T-helper 1 cell (primary cell): ENCODE measurements around the gene FLT3LG.
"Not testable (repeated sequence)": the region's sequence is repeated elsewhere in the genome, so short reads cannot be mapped to it uniquely, and the experiment has no call there.

Experiments used
- DNase-seq, 5 donors: peaks; one replicate each; pipeline ENCODE4 v3.0.0-alpha.2; 2012 to 2020

Gene FLT3LG

DNA sequence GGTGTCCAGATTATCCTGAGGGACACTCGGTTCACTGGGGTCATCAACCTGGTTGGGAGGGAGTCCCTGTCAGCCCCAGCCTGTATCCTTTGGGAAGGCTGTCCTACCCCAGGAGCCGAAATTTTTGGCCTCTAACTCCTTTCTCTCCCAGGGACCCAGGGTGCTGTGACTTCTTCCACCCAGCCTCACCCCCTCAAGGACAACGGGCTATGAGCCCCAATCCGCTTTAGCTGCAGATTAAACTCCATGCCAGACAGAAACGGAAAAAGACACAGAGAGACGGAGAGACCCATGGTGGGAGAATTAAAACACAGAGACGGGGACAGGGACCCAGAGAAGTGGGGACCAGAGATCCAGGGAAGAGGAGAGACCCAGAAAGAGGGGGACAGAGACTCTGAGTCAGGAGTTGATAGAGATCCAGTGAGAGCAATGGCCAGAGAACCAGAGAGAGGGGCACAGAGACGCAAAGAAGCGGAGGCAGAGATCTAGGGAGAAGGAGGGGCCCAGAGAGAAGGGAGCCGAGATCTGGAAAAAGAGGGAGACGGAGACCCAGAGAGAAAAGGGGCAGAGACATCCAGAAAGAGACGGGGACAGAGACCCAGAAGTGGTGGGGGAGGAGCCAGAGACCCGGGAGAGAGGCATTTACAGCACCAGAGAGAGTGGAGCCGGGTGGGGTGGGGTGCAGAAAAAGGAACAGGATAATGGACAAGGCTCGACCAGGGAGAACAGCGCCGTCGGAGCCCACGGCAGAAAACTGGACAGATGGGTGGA is 33.4 kb upstream of the FLT3LG start:
- no peak for DNase-seq

DNA sequence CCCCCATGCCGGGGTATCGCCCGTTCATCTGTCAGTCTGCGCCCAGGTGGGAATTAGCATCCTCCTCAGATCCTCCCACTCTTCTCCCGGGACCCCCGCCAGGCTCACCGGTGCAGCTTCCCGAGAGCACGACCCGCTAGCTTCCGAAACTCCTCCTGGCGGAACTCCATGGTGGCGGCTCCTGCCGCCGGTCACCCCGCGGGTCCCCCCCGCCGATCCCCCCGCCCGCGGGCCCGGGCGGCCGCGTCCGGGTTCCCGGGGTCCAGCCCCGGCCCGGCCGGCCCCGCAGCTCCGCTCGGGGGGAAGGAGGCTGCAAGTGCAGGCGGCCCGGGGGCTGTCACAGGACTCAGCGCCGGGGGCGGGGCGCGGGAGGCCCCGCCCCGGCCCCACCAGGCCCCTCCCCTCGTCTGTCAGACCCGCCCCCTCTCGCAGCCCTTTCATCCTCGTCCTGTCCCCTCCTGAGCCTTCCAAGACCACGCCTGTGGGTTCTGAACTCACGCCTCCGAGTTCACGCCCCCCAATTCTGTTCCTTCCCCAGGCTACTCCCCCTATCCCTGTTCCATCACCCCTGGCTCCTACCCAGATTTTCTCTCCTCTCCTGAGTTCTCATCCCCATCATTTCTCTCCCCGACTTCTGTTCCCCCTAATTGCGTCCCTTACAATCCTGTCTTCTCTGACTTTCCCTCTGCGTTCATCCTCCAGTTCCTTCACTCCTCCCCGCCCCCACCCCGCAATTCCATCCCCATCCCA is 32.6 kb upstream of the FLT3LG start, which contains the start of gene SLC17A7:
SLC17A7 (minus strand) TSS at position 318 of the 750 bp plus-strand sequence; CDS start at position 170, 148 bp downstream.
- peak in 4 of 5 donors; percentile 29 to 49 (median 38) for DNase-seq

DNA sequence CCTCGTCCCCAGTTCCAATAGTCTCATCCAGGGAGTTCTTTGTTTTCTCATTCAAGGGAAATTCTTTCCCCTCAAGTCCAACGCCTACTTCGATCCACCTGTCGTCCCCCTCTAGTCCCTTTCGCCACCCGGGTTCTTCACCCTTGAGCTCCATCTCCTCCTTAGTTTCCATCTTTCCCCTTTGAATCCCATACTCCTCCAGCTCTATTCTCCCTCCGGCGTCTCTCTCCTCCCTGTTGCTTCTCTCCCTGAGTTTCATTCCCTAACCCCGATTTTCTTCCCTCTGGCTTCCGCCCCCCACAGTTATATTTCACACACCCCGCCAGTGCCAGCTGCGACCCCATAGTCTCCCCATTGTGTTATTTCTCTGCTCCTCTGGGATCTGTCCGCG is 32.1 kb upstream of the FLT3LG start:
- no peak for DNase-seq

DNA sequence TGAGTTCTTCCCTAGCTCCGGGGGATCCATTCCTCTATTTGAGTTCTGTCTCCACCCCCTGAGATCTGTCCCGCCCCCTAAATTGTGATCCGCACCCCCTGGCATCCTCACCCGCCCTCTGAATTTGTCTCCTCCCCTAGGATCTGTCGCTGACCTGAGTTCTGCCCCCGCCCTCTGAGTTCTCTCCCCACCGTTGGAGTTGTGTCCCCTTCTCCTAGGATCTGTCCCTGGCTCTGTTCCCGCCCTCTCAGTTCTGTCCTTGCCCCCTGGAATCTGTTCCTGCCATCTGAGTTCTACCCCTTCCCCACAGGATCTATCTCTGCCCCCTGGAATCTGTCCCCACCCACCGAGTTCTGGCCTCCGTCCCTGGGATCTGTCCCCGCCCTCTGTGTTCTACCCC is 31.7 kb upstream of the FLT3LG start:
- no peak for DNase-seq

DNA sequence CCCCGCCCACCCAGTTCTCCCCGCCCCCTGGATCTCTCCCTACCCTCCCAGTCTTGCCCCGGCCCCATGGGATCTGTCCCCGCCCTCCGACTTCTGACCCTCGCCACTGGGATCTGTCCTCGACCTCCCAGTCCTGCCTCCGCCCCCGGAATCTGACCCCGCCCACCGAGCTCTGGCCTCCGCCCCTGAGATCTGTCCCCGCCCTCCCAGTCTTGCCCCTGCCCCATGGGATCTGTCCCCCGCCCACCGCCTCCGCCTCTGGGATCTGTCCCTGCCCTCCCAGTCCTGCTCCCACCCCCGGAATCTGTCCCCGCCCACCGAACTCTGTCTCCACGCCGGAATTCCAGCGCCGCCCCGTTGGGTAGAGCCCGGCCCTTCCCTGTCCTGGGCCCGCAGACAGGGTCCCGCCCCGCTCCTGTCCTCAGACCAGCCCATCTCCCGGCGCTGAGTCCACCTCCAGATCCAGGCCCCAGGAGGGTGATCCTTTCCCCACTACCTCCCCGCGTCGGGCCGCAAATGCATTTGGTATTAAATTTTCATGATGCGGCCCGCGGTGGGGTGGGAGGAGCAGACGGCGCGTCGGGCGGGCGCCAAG is 31.1 kb upstream of the FLT3LG start:
- DNase-seq: peak; percentile 35 to 64 (median 44)

DNA sequence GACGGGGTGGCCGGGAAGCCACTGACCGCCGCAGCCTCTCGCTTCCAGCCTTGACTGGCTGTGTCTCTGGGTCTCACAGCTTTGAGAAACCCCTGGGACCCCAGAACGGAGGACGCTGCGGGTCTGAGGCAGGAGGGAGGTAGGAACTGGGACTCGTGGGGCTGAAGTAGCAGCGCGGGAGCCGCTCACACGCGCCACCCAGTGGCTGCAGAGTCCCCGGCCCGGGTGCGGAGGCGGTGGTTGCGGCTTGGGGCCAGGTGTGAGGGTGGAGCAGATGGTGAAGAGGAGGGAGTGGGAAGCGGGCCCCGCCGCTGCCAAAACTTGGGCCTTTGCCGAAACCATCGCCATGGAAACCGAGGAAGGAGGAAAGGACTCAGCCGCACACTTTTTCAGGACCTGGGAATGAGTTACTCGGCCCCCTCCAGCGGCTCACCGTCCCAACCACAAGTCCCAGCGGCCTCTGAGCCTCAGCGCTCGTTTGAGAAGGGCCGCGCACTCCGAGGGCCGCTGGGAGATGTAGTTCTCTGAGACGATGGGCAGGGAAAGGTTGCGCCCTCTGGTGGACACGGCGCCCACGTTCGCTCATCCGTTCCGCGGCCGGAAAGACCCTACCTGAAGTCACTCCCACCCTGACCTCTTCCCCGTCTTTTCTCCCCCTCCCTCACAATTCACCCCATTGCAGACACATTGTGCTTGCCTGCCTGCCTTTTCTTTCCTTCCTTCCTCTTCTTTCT is 30.5 kb upstream of the FLT3LG start:
- peak; percentile 83 to 94 (median 90) for DNase-seq

DNA sequence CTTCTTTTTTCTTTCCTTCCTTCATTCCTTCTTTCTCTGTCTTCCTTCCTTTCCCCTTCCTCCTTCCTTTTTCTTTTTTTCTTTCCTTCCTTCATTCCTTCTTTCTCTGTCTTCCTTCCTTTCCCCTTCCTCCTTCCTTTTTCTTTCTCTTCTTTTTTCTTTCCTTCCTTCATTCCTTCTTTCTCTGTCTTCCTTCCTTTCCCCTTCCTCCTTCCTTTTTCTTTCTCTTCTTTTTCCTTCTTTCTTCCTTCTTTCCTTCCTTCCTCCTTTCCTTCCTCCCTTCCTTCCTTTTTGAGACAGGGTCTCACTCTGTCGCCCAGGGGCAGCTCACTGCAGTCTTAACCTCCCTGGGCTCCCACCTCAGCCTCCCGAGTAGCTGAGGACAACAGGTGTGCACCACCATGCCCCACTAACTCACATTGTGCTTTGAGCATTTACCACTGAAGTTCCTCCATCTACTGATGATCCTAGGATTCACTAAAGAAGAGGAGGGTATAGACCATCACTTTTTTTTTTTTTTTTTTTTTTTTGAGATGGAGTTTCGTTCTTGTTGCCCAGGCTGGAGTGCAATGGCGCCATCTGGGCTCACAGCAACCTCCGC is 29.8 kb upstream of the FLT3LG start:
- DNase-seq: not testable (repeated sequence)

DNA sequence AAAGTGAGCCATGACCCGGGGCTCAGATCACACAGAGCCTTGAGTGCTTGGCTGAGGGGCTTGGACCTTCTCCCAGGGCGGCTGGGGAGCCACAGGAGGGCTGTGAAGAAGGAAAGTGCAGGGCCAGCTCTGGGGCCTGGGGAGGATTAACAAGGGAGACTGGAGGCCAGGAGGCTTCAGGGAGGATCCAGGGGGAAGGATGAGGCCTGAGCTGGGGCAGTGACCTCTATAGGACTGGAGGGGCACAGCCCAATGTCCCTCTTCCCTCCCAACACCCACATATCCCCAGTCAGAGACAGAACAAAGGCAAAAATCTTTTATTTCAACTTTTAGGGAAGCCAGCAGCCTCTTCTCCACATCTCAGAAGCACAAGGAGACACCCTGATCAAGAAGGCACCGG is 28.0 kb upstream of the FLT3LG start:
- no peak for DNase-seq

DNA sequence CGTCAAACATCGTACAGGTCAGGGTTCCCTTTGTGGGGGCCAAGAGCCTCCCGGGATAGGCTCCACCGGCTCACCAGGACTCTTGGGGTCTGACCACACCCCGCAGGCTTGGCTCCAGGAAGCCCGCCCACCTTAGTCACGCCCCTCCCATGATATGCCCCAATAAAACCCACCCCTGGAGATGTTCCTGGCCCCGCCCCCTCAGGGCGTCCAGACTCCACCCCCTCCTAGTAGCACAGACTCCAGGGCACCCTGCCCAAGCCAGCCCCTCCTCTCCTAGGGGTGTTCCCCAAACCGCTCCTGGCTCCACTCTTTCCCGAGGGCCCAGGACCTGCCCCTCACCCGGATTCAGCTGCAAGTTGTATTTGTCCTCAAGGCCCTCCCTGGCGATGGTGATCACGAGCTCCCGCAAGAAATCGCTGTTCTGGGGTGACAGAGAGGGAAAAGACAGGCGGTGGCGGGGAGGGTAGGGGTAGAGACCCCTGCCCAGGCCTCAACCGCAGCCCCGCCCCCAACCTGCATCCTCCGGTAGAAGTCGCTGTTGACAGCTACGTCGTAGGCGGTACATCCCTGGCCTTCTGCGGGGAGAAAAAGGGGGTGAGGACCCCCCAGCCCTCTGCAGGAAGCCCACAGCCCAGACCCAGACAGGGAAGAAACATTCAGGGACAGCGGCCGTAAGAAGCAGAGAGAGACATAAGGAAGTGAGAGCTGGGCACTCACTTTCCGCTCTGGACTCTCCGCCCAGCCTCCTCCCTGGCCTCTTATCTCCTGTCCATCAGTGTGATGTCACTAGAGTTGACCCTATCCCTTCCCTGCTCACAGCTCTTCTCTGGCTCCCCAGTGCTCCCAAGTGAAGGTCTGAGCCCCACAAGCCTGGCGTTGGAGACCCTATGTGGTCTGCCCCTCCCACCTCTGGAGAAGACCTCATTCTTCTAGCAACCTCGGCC is 26.3 kb upstream of the FLT3LG start:
- DNase-seq: no peak

DNA sequence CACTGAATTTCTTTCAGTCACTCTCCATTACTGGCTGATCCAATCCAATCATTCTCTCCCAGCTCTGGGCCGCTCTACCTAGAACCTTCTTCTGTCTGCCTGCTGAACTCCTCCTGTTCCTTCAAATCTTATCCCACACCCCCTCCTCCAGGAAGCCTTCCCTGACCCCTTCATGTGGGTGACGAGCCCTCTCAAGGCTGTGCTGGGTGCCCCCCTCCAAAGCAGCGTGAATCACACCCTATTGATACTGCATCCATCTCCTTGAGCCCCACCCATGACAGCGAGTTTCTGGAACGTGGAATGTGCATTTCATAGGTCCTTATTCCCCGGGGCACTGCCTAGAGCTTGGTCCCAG is 25.6 kb upstream of the FLT3LG start:
- DNase-seq: no peak

DNA sequence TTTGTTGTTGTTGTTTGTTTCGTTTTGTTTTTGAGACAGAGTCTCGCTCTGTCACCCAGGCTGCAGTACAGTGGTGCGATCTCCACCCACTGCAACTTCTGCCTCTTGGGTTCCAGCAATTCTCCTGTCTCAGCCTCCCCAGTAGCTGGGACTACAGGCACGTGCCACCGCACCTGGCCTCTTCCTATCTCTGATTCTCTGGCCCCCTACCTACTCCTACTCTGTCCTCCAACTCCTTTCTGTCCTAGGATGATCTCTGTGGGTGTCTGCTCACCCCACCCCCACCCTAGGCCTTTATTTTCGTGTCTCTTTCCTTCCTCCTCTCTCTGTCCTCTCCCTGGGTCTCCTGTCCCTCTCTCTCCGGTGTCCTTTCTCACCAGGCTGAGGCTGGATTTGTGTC is 23.6 kb upstream of the FLT3LG start:
- no peak for DNase-seq

DNA sequence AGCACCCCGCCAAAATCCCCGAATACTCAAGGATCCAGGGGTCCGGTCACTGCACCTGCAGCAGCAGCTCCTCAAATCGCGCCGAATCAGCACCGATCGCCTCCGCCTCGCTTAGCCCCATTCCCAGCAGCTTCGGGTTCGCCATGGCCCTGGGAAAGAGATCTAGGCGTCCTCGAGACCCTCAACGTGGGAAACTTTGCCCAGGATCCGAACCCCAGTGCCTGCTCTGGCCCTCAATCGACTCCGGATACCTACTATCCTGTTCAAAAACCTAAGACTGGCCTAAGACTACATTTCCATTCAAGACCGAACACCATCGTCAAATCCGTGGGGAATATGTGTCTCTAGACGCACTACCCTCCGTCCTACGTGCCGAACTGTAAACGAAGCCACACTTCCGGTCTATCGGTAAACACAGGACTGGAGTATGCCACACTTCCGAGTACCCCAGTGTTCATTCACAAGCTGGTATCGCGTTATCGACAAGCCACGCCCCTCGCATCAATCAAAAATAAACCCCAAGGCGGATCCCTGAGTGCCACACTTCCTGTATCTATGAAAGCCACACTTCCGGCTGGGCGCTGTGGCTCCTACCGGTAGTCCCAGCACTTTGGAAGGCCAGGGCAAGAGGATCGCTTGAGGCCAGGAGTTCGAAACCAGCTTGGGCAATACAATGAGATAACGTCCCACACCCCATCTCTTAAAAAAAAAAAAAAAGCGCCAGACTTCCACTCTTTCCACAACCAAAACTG is 22.4 kb upstream of the FLT3LG start, which contains the start of gene PIH1D1:
PIH1D1 (minus strand) TSS at position 385 of the 752 bp plus-strand sequence; CDS start at position 145, 240 bp downstream.
- peak; percentile 84 to 99 (median 93) for DNase-seq

DNA sequence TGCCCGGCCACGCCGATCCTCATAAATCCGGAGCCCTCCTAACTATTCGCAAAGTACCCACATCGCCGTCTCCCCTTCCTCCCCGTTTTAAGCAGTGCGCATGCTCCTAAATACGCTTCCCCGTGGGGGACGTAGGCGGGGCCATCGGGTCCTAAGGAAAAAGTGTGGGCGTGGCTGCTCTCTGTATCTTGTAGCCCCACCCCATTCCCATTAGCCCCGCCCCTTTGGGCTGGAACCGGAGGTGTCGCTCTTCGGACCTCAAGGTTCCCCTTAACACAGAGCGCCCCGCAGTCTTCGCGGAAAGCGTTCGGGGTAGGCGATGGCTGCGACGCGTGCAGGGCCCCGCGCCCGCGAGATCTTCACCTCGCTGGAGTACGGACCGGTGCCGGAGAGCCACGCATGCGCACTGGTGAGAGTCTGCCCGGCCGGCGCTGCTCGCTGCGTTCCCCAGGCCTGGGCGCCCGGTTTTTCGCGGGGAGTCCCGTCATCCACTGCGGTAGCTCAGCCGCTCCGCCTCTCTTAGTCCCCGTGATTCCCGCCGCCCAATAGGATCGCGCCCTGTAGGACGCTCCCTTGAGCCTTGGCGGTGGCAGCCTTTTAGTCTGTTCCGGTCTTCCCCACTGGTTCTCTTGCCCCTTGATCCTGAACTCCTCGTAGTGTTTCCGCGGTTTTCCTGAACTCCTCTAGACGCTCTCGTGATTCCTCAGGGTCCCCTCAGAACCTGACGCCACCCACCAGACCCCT is 20.8 kb upstream of the FLT3LG start, which contains the start of gene ALDH16A1:
ALDH16A1 (plus strand) TSS at position 213 of the 744 bp plus-strand sequence; CDS start at position 320, 107 bp downstream.
- DNase-seq: peak; percentile 97 to 99 (median 98)

DNA sequence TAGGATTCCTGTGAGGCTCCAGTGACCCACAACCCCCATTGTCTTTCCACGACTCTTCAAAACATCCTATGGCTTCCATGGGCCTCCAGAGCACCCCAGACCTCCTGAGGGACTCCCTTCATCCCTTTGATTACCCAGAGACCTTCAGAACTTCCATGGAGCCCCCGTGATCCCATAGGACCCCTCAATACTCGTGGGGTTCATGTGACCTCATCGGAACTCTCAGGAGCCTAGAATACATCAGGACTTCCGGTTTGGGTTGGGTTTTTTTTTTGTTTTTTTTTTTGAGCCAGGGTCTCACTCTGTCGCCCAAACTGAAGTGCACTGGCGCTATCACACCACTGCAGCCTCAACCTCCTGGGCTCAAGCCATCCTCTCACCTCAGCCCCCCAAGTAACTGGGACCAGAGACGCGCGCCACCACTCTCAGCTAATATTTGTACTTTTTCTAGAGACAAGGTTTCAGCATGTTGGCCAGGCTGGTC is 20.2 kb upstream of the FLT3LG start:
- DNase-seq: no peak

DNA sequence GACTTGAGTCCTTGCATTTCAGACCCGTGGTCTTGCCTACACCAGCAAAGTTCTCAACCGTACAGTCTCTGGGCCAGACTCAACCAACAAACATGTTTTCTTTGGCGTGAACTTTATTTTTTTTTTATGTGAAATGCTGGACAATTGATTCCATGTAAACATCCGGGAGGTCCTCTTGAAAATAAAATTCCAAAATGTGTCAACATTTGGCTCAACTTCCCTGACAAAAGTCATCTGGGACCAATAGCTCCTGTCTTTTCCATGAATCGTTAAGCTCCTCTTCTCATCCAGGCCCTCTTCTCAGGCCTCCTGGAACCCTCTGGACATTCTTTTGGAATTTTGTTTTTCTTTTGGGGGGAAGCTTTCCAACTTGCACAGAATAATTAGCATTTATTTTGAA is 18.2 kb upstream of the FLT3LG start:
- no peak for DNase-seq

DNA sequence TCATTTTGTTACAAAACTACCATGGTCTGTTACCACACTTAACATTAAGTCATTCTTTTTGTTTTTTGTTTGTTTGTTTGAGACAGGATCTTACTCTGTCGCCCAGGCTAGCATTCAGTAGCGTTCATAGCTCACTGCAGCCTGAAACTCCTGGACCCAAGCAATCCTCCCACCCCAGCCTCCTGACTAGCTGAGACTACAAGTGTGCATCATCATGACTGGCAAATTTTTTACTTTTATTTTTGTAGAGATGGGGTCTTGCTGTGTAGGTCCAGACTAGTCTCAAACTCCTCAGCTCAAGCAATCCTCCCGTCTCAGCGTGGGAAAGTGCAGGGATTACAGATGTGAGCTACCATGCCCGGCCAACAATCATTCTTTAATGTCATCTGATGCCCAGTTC is 17.7 kb upstream of the FLT3LG start:
- no peak for DNase-seq

DNA sequence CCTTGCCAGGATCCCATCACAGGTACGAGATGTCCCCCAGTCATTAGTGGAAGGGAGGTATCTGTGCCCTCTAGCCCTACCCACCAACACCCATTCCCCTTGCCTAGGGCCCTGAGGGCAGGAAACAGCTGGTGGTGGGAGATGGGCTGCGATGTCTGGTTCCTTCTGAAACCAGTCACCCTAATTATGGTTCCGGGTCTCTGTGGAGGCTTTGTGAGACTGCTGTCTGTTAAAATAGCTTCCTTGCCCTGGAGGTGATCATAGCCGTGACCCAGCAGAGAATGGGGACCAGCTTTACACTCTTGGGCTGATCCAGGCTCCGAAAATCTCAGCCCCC is 15.5 kb upstream of the FLT3LG start:
- no peak for DNase-seq

DNA sequence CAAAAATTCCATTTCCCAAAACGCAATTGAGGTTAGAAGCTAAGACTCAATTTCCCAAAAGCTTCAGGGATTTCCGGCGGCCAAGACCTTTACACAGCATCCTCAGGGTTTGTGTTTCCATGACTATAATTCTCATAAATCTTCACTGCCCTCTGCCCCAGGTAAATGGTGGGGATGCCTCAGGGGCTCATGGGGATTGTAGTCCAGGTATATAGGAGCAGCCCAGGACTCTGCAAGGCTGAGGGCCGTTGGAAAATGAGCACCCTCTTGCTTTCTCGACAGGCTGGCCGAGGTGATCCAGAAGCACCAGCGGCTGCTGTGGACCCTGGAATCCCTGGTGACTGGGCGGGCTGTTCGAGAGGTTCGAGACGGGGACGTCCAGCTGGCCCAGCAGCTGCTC is 14.6 kb upstream of the FLT3LG start:
- no peak for DNase-seq

DNA sequence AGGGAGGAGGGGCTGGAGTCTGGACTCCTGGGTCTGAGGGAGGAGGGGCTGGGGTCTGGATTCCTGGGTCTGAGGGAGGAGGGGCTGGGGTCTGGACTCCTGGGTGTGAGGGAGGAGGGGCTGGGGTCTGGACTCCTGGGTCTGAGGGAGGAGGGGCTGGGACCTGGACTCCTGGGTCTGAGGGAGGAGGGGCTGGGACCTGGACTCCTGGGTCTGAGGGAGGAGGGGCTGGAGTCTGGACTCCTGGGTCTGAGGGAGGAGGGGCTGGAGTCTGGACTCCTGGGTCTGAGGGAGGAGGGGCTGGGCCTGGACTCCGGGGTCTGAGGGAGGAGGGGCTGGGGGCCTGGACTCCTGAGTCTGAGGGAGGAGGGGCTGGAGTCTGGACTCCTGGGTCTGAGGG is 12.9 kb upstream of the FLT3LG start:
- not testable (repeated sequence) for DNase-seq

DNA sequence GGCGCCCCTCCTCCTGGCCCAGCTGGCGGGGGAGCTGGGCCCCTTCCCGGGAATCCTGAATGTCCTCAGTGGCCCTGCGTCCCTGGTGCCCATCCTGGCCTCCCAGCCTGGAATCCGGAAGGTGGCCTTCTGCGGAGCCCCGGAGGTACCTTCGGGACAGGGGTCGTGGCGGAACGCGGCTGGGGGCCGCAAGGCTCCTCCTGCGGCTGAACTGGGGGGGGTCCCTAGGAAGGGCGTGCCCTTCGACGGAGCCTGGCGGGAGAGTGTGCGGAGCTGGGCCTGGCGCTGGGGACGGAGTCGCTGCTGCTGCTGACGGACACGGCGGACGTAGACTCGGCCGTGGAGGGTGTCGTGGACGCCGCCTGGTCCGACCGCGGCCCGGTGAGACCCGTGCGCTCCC is 12.4 kb upstream of the FLT3LG start:
- no peak for DNase-seq
